Tibial nerve (tissue), 4 donors: ENCODE results near the gene MFAP5.

ENCODE experiments used
- EP300 ChIP-seq, 2 donors: sonication (generic); formaldehyde crosslinking; IDR thresholded peaks; one replicate each; pipeline ENCODE4 v1.6.1; 2017; ENCODE audit warnings: antibody characterized with exemption in 2 of 2, mild to moderate bottlenecking in 1 of 2
- POLR2A ChIP-seq, 2 donors: fragments of 450-650 bp; IDR thresholded peaks; one replicate each; pipeline ENCODE4 v1.6.1; 2017; ENCODE audit warnings: antibody characterized with exemption in 2 of 2, mild to moderate bottlenecking in 2 of 2, moderate library complexity in 2 of 2
- TF ChIP-seq, protein P1 (sequence below), 5 experiments: fragments of 200-600 bp in 3 of 5; fragments of 450-650 bp in 2 of 5; sonication (generic) in 3 of 5; IDR thresholded peaks; one replicate each; pipeline ENCODE4 v1.5.1; 2016 to 2019; ENCODE audit warnings: antibody characterized with exemption in 5 of 5, mild to moderate bottlenecking in 3 of 5, moderate library complexity in 2 of 5

- TF ChIP-seq, protein P1, sequence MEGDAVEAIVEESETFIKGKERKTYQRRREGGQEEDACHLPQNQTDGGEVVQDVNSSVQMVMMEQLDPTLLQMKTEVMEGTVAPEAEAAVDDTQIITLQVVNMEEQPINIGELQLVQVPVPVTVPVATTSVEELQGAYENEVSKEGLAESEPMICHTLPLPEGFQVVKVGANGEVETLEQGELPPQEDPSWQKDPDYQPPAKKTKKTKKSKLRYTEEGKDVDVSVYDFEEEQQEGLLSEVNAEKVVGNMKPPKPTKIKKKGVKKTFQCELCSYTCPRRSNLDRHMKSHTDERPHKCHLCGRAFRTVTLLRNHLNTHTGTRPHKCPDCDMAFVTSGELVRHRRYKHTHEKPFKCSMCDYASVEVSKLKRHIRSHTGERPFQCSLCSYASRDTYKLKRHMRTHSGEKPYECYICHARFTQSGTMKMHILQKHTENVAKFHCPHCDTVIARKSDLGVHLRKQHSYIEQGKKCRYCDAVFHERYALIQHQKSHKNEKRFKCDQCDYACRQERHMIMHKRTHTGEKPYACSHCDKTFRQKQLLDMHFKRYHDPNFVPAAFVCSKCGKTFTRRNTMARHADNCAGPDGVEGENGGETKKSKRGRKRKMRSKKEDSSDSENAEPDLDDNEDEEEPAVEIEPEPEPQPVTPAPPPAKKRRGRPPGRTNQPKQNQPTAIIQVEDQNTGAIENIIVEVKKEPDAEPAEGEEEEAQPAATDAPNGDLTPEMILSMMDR (IDR thresholded peaks at IDR 0.05) = no peak
- TF ChIP-seq POLR2A (IDR thresholded peaks at IDR 0.05) (no peak), EP300 (IDR thresholded peaks at IDR 0.05) (no peak)
These were observed 19.9 kb downstream of the MFAP5 start for GRCh38 chr12:8642775-8643174.
